K562 (cell line): ENCODE data around the gene NR6A1. TPM values are rescaled to one million over a fixed set of nuclear protein-coding genes. Genes with fewer than 3 reads are reported as not detected.
A peak's percentile ranks its signal among the peaks of the same experiment; 100 is the strongest.

Source experiments
- ATAC-seq: fragments of 200-7000 bp; cut with Tn5 transposase; 3 replicates; pipeline ENCODE4 v1.9.1; 2020; ENCODE audit warnings: moderate library complexity
- BruUV-seq: library from RNA; stranded (reverse); fragments of 400-500 nt; replicated peaks from 2 replicates; lab custom pipeline; 2021; lab: Mats Ljungman, UMichigan
- CTCF ChIA-PET: fragments of 300-600 bp; formaldehyde crosslinking; extraction: SDS; loops from one replicate; lab custom pipeline; 2021; ENCODE audit warnings: low intra/inter-chr PET ratio; lab: Yijun Ruan, JAX
- POLR2A ChIA-PET: fragments of 300-600, 350-650 bp; sonication (Branson Sonifier 250); formaldehyde crosslinking; extraction: SDS; loops from one replicate; lab custom pipeline; 2021; ENCODE audit warnings: antibody characterized with exemption, inconsistent platforms; lab: Yijun Ruan, JAX
- DNase-seq, 4 experiments: peaks; one replicate each; pipeline versions ENCODE4 v3.0.0 to v3.0.0-alpha.2; 2011 to 2018; ENCODE audit warnings: low spot score in 3 of 4, mixed read lengths in 3 of 4; ENCODE audit errors: extremely low read depth in 1 of 4
- FAIRE-seq: peaks from 2 replicates; lab custom pipeline; 2011; peaks lifted over from hg19 to GRCh38; lab: Jason Lieb, UNC
- H2AFZ ChIP-seq: 2 replicates; pipeline ENCODE4 v1.6.0; 2011; ENCODE audit warnings: low read depth, low read length, control low read depth, inconsistent platforms
- H3K27ac ChIP-seq: fragments of 200-600 bp; 3 replicates; pipeline ENCODE4 v1.8.0; 2011; ENCODE audit warnings: low read depth, mild to moderate bottlenecking, control low read depth, inconsistent platforms, low read length, moderate library complexity, mixed read lengths; ENCODE audit errors: extremely low read depth
- H3K27me3 ChIP-seq, 2 experiments: fragments of 300-600 bp in 1 of 2; 2 replicates in 1 of 2; 3 replicates in 1 of 2; pipeline versions ENCODE4 v1.6.0 to v1.8.0; 2011; ENCODE audit warnings: inconsistent platforms in 2 of 2, low read length in 2 of 2, mild to moderate bottlenecking in 1 of 2, mixed read lengths in 1 of 2, moderate library complexity in 1 of 2; ENCODE audit not compliant: control insufficient read depth in 2 of 2, insufficient read depth in 2 of 2
- H3K36me3 ChIP-seq: fragments of 300-600 bp; 3 replicates; pipeline ENCODE4 v1.8.0; 2011; ENCODE audit warnings: mild to moderate bottlenecking, low read length, inconsistent platforms; ENCODE audit not compliant: control insufficient read depth, insufficient read depth
- H3K4me1 ChIP-seq, 2 experiments: fragments of 200-600 bp in 1 of 2; replicated peaks in 1 of 2; 2 replicates in 1 of 2; 3 replicates in 1 of 2; pipeline versions ENCODE4 v1.5.1 to v1.8.0; 2011; ENCODE audit warnings: inconsistent platforms in 2 of 2, low read length in 2 of 2, mild to moderate bottlenecking in 1 of 2, mixed read lengths in 1 of 2, moderate library complexity in 1 of 2; ENCODE audit not compliant: control insufficient read depth in 2 of 2, insufficient read depth in 2 of 2
- H3K4me2 ChIP-seq: 2 replicates; pipeline ENCODE4 v1.6.1; 2011; ENCODE audit warnings: low read length, control low read depth, inconsistent platforms, mixed read lengths; ENCODE audit not compliant: insufficient read depth
- H3K4me3 ChIP-seq: fragments of 200-600 bp; sonication (generic), shearing (Covaris generic); 2 replicates; pipeline ENCODE4 v1.5.1; 2016; ENCODE audit warnings: control low read depth, inconsistent platforms
- H3K79me2 ChIP-seq: fragments of 200-600 bp; 3 replicates; pipeline ENCODE4 v1.8.0; 2011; ENCODE audit warnings: low read length, inconsistent platforms; ENCODE audit not compliant: control insufficient read depth, insufficient read depth
- H3K9ac ChIP-seq, 2 experiments: 2 replicates each; pipeline versions ENCODE4 v1.6.0 to v1.6.1; 2011; ENCODE audit warnings: low read depth in 2 of 2, low read length in 2 of 2, control low read depth in 1 of 2, inconsistent platforms in 1 of 2, mild to moderate bottlenecking in 1 of 2, mixed read lengths in 1 of 2; ENCODE audit not compliant: insufficient read depth in 1 of 2
- H3K9me1 ChIP-seq: one replicate; pipeline ENCODE4 v1.6.0; 2011; ENCODE audit warnings: inconsistent platforms, mild to moderate bottlenecking, low read length, moderate library complexity; ENCODE audit not compliant: control insufficient read depth, insufficient read depth
- H3K9me3 ChIP-seq: replicated peaks from 2 replicates; pipeline ENCODE4 v1.5.1; 2011; ENCODE audit warnings: low read depth, low read length, inconsistent platforms; ENCODE audit not compliant: control insufficient read depth, insufficient read depth
- H4K20me1 ChIP-seq: replicated peaks from 2 replicates; pipeline ENCODE4 v1.6.1; 2011; ENCODE audit warnings: low read length, inconsistent platforms, mixed read lengths; ENCODE audit not compliant: control insufficient read depth, insufficient read depth
- ARID1B ChIP-seq: fragments of 450-650 bp; IDR thresholded peaks from 2 replicates; pipeline ENCODE4 v1.6.1; 2016; ENCODE audit warnings: antibody characterized with exemption, mild to moderate bottlenecking, inconsistent platforms
- CBFA2T3 ChIP-seq: fragments of 450-650 bp; IDR thresholded peaks from 2 replicates; pipeline ENCODE4 v1.6.1; 2017
- CHCHD3 ChIP-seq: fragments of 250-450 bp; sonication (Bioruptor Pico); IDR thresholded peaks from 2 replicates; pipeline ENCODE4 v2.1.2; 2022; ENCODE audit warnings: mild to moderate bottlenecking
- EWSR1 ChIP-seq: fragments of 450-650 bp; IDR thresholded peaks from 2 replicates; pipeline ENCODE4 v1.6.1; 2018; ENCODE audit warnings: borderline replicate concordance, mild to moderate bottlenecking, low read depth, moderate library complexity; ENCODE audit not compliant: partially characterized antibody
- GATAD2B ChIP-seq: fragments of 450-650 bp; IDR thresholded peaks from 2 replicates; pipeline ENCODE4 v1.6.1; 2017; ENCODE audit warnings: mild to moderate bottlenecking, borderline replicate concordance
- HDAC6 ChIP-seq: IDR thresholded peaks from 2 replicates; pipeline ENCODE4 v1.6.1; 2012; ENCODE audit warnings: low read depth, mild to moderate bottlenecking, control low read depth, inconsistent platforms, low read length, moderate library complexity
- JUN ChIP-seq, 2 experiments: sonication (generic) in 1 of 2; formaldehyde crosslinking in 1 of 2; IDR thresholded peaks; 2 replicates each; pipeline versions ENCODE4 v1.6.1 to v1.8.0; 2012 to 2022; ENCODE audit warnings: borderline replicate concordance in 2 of 2, mild to moderate bottlenecking in 2 of 2, improper control_type of control experiment in 1 of 2, low read depth in 1 of 2, low read length in 1 of 2, missing genetic modification reagents in 1 of 2
- KLF16 ChIP-seq: IDR thresholded peaks from 2 replicates; pipeline ENCODE4 v1.6.1; 2016; ENCODE audit warnings: antibody characterized with exemption
- PHB2 ChIP-seq: fragments of 450-650 bp; IDR thresholded peaks from 2 replicates; pipeline ENCODE4 v1.6.1; 2017; ENCODE audit warnings: low read depth
- POLR2H ChIP-seq: IDR thresholded peaks from 2 replicates; pipeline ENCODE4 v1.6.1; 2016; ENCODE audit warnings: missing genetic modification characterization, low read depth, mild to moderate bottlenecking, control low read depth, missing compliant biosample characterization, moderate library complexity
- RBM14 ChIP-seq: fragments of 200-400 bp; formaldehyde crosslinking; IDR thresholded peaks from 2 replicates; pipeline ENCODE4 v1.6.1; 2018; ENCODE audit warnings: low read depth, mild to moderate bottlenecking, low read length, moderate library complexity, borderline replicate concordance; ENCODE audit not compliant: insufficient read depth
- RBM39 ChIP-seq: fragments of 200-400 bp; formaldehyde crosslinking; optimal IDR thresholded peaks from 2 replicates; pipeline ENCODE3; 2018; ENCODE audit warnings: low read depth, low read length
- SMARCB1 ChIP-seq: IDR thresholded peaks from 2 replicates; pipeline ENCODE4 v1.6.1; 2011; ENCODE audit warnings: improper control_type of control experiment, low read depth; ENCODE audit not compliant: insufficient read length
- STAT5B ChIP-seq: fragments of 250-450 bp; sonication (Bioruptor Pico); IDR thresholded peaks from 2 replicates; pipeline ENCODE4 v1.8.0; 2021; ENCODE audit warnings: mild to moderate bottlenecking, inconsistent platforms
- TBL1XR1 ChIP-seq, 2 experiments: IDR thresholded peaks; 2 replicates each; pipeline ENCODE4 v1.6.1; 2012; ENCODE audit warnings: improper control_type of control experiment in 2 of 2, low read length in 2 of 2, mild to moderate bottlenecking in 1 of 2
- ZNF224 ChIP-seq: sonication (generic); formaldehyde crosslinking; IDR thresholded peaks from 2 replicates; pipeline ENCODE4 v1.8.0; 2022; ENCODE audit warnings: mild to moderate bottlenecking, missing genetic modification reagents
- ZNF644 ChIP-seq: fragments of 200-800 bp; sonication (Bioruptor generic); IDR thresholded peaks from 2 replicates; pipeline ENCODE4 v1.6.1; 2016; ENCODE audit warnings: low read depth, missing genetic modification characterization, missing compliant biosample characterization
- WGBS: fragments of 100-300 bp; shearing (Covaris generic); methylation state at CpG from one replicate; pipeline ENCODE4 v1.1.6; 2016; ENCODE audit warnings: low coverage, mixed read lengths; ENCODE audit not compliant: insufficient coverage; ENCODE audit errors: missing lambda C conversion rate; 5-methylcytosine and 5-hydroxymethylcytosine counted together
- in situ Hi-C: fragments of 300-500 bp; cut with MboI; formaldehyde crosslinking; loops from 4 replicates; pipeline ENCODE4 v1.15.0; 2018; ENCODE audit warnings: inconsistent platforms, mixed read lengths
- intact Hi-C: fragments of 100-400 bp; cut with micrococcal nuclease; formaldehyde crosslinking; loops from 2 replicates; pipeline ENCODE4 v1.14.2; 2022
- polyA plus RNA-seq, 8 experiments: library from polyadenylated mRNA; depleted of rRNA in 4 of 8; stranded (reverse) in 5 of 8; unstranded in 3 of 8; fragments of >200 nt; fragmentation: Nextera tagmentation in 2 of 8; fragmentation: Illumina TruSeq in 1 of 8; extraction: Ambion mirVana in 2 of 8; extraction: Trizol in 1 of 8; gene quantifications; 2 replicates each; pipeline versions ENCODE4 v1.2.1 to v1.2.3, GENCODE V29; 2011 to 2014; ENCODE audit warnings: inconsistent platforms in 1 of 8, missing spikeins in 1 of 8
- total RNA-seq, 7 experiments: library from RNA; depleted of rRNA in 6 of 7; stranded (reverse); fragments of >200 nt in 6 of 7; fragmentation: Illumina TruSeq in 2 of 7; extraction: Trizol in 2 of 7; gene quantifications; 2 replicates each; pipeline versions ENCODE4 v1.2.1 to v1.2.3, GENCODE V29; 2011 to 2021; ENCODE audit warnings: low replicate concordance in 1 of 7
- TF ChIP-seq, protein P1 (sequence below): fragments of 250-450 bp; sonication (Bioruptor Pico); IDR thresholded peaks from 2 replicates; pipeline ENCODE4 v1.5.1; 2021; ENCODE audit warnings: mild to moderate bottlenecking
- TF ChIP-seq, protein P2 (sequence below), 2 experiments: fragments of 200-800 bp in 1 of 2; sonication (Bioruptor generic) in 1 of 2; sonication (generic) in 1 of 2; formaldehyde crosslinking in 1 of 2; IDR thresholded peaks in 1 of 2; conservative IDR thresholded peaks in 1 of 2; 2 replicates each; pipeline versions ENCODE4 v1.5.0 to v1.6.1; 2016 to 2020; ENCODE audit warnings: missing compliant biosample characterization in 1 of 2, missing genetic modification characterization in 1 of 2, missing genetic modification reagents in 1 of 2

The NR6A1 gene
- total and polyA plus RNA-seq, 9 of the 15 experiments (the other 6 are each of a cell fraction or from before 2014, with no cell fraction given): 9.7 to 55.4 (median 28.3) TPM

DNA sequence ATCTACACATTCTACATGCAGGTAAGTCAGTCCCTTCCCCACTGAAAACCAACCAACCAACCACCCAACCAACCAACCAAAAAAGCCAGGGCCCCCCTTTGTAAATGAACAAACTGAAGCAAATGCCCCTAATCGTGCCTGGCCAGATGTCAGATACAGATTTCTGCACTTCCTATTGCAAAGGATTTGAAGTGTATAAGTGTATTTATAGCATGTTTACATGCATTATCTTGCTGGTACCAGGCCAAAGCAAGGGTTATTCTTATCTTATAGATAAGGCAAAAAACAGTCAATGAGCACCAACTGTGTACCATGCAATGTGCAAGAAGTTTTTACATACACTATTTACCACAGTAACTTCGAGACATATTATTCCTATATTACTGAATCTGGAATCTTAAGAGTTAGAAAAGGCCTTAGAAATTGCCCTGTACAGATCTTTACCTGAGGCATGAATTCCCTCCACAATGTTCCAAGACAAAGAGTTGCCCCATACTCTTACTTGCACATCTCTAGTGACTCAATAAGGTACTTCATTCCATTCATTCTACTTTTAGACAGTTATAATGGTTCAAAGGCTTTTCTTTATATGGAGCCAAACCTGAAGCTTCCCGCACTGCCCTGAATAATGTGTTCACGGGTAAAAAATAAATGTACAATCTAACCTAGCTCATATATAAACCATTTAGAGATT, 212.2 kb downstream of the NR6A1 start:
- no peaks in the 10 kb centered on the region for H3K27me3 ChIP-seq
- BruUV-seq: TSS peak; percentile 21
- DNase-seq (peak in 2 of 4 experiments; percentile 22 to 44), ATAC-seq (peak; percentile 37; the same call in 2 of the 3 replicates), FAIRE-seq (no peak)
- CTCF ChIA-PET: interaction anchor here (0.5 kb wide), 1 partner anchor 106 kb away, joined by 4 read pairs; no protein-coding TSS in a partner anchor
- H3K4me3 ChIP-seq: no peak overlapping the region
- no peaks in the 10 kb centered on the region for H3K9me3 ChIP-seq
- peaks cover 5 to 20% of the 10 kb centered on the region in 2 experiments for H3K4me1 ChIP-seq
- in situ Hi-C loops: no loop called here
- intact Hi-C loops: loop anchor here (5.0 kb wide), 1 partner anchor 38 kb away; no protein-coding TSS in a partner anchor
- peaks cover 6% of the 10 kb centered on the region; the same call in 1 of the 2 replicates for H4K20me1 ChIP-seq
- H3K4me2 ChIP-seq: no peak overlapping the region
- no peak overlapping the region for H3K9ac ChIP-seq
- 0 out of 3 replicates have a peak, but pooled peaks cover 4% of the 10 kb centered on the region for H3K79me2 ChIP-seq
- no peak overlapping the region for H3K27ac ChIP-seq
- peaks cover 8% of the 10 kb centered on the region; the same call in 2 of the 3 replicates for H3K36me3 ChIP-seq
- H3K9me1 ChIP-seq: no peaks in the 10 kb centered on the region
- WGBS: 56% methylated on average over 4 of the region's 4 CpGs
- POLR2A ChIA-PET: interaction anchor here (0.6 kb wide), 1 partner anchor 200 kb away, joined by 3 read pairs; no protein-coding TSS in a partner anchor
- no peak overlapping the region for H2AFZ ChIP-seq
- TF ChIP-seq STAT5B (CRISPR knock-in tag): no peak
- TF ChIP-seq POLR2H (tag): no peak
- TF ChIP-seq, protein P1, sequence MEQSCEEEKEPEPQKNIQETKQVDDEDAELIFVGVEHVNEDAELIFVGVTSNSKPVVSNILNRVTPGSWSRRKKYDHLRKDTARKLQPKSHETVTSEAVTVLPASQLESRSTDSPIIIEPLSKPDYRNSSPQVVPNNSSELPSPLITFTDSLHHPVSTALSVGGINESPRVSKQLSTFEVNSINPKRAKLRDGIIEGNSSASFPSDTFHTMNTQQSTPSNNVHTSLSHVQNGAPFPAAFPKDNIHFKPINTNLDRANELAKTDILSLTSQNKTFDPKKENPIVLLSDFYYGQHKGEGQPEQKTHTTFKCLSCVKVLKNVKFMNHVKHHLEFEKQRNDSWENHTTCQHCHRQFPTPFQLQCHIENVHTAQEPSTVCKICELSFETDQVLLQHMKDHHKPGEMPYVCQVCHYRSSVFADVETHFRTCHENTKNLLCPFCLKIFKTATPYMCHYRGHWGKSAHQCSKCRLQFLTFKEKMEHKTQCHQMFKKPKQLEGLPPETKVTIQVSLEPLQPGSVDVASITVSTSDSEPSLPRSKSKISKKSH (CRISPR knock-in tag): 0 out of 2 replicates have a peak, but pooled peaks have one; percentile 27
- no peak for TF ChIP-seq EWSR1
- TF ChIP-seq, protein P2, sequence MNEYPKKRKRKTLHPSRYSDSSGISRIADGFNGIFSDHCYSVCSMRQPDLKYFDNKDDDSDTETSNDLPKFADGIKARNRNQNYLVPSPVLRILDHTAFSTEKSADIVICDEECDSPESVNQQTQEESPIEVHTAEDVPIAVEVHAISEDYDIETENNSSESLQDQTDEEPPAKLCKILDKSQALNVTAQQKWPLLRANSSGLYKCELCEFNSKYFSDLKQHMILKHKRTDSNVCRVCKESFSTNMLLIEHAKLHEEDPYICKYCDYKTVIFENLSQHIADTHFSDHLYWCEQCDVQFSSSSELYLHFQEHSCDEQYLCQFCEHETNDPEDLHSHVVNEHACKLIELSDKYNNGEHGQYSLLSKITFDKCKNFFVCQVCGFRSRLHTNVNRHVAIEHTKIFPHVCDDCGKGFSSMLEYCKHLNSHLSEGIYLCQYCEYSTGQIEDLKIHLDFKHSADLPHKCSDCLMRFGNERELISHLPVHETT (CRISPR knock-in tag; conservative IDR thresholded peaks at IDR 0.05 in 1 of 2, IDR thresholded peaks at IDR 0.05 in 1 of 2): 0 out of 4 replicates have a peak, but pooled peaks of 1 of the 2 experiments have one; percentile 25
- no peak for TF ChIP-seq HDAC6
- no peak for TF ChIP-seq CHCHD3
- no peak for TF ChIP-seq JUN (IDR thresholded peaks at IDR 0.05; ENCODE audit: borderline replicate concordance, low read depth, low read length)
- TF ChIP-seq JUN (CRISPR knock-in tag; IDR thresholded peaks at IDR 0.05; ENCODE audit: borderline replicate concordance): no peak
- no peak for TF ChIP-seq SMARCB1
- peak in 1 of 2 experiments; percentile 79; a peak in 2 of 4 replicates for TF ChIP-seq TBL1XR1 (IDR thresholded peaks at IDR 0.05; ENCODE audit: low read length in 2 of 2)
- no peak for TF ChIP-seq RBM14
- TF ChIP-seq GATAD2B: peak; percentile 23; the same call in 1 of the 2 replicates
- no peak; the same call in 1 of the 2 replicates for TF ChIP-seq ZNF644 (tag)
- TF ChIP-seq RBM39: no peak
- peak; percentile 89 for TF ChIP-seq CBFA2T3
- TF ChIP-seq KLF16: peak; percentile 82
- TF ChIP-seq ZNF224 (CRISPR knock-in tag): no peak
- no peak for TF ChIP-seq PHB2
- peak; percentile 92 for TF ChIP-seq ARID1B
